Stimulated activated CD4-positive, alpha-beta T cell treated with anti-CD3 and anti-CD28 coated beads, Interleukin-4, amount 100 ng/mL, for 4 hours (primary cell): ENCODE measurements around the gene OSBPL9.
"Not testable (repeated sequence)": the region's sequence is repeated elsewhere in the genome, so short reads cannot be mapped to it uniquely, and the experiment has no call there.

Experiments
- DNase-seq, 2 experiments: peaks; one replicate each; pipeline ENCODE4 v3.0.0-alpha.2; 2020

The OSBPL9 gene

DNA sequence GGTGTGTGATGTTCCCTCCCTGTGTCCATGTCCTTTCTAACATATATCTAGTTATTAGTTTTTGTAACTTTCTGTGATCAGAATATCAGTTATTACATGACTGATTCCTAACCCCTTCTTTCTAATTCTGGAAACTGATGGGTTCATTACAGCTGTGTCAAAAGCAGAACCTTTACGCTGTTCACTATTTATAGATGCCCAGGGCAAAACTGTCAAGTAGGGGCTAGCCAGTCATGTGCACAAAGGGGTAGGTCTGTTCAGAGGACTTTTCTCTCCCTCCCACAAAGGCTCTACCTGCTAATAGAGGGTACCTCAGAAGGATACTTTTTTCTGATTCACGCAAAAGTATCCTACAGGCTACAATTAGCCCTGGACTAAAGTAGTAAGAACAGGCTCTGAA is 182.5 kb downstream of the OSBPL9 start:
- DNase-seq = no peak

DNA sequence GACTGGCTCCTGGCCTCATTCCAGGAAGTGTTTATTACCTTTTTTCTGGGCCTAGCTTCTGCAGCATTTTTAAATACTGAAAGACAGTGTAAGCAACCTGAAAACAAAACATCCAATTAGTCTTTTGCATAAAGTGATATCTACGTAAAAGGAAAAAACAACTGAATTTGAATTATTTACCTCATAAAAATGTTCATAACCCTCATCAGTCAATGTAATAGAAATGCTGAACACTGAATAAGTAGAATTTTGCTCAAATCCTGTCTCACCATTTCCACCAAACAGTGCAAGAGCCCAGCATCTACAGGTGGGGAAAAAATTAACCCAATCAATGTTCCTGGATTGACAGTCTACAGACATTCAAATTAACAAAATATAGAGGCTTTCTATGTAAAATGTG is 197.6 kb downstream of the OSBPL9 start:
- DNase-seq = no peak

DNA sequence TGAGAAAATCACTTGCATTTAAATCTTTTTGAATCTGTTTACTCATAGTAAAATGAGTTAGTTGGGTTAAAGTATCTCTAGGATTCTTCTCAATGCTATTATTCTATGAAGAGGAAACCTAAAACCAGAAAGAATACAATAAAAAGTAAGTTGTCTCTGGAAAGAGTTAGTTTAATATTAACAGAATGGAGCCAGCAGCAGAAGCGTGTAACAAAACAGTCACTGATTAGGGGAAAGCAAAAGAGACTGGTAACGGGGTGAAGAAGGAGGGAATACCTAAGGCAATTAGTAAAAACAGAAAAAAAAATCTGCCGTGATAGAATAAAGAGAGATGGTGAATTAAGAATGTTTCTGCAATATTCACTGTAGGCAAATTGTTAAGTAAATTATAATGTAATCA is 201.6 kb downstream of the OSBPL9 start:
- no peak for DNase-seq

DNA sequence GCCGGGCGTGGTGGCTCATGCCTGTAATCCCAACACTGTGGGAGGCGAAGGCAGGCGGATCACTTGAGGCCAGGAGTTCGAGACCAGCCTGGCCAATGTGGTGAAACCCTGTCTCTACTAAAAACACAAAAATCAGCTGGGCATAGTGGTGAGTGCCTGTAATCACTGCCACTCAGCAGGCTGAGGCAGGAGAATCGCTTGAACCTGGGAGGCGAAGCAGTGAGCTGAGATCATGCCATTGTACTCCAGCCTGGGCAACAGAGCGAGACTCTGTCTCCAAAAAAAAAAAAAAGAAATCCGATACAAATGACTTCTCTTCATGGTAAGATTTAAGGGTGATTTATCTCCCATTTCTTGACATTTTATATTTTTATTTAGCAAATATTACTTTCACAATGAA is 202.1 kb downstream of the OSBPL9 start:
- not testable (repeated sequence) for DNase-seq

DNA sequence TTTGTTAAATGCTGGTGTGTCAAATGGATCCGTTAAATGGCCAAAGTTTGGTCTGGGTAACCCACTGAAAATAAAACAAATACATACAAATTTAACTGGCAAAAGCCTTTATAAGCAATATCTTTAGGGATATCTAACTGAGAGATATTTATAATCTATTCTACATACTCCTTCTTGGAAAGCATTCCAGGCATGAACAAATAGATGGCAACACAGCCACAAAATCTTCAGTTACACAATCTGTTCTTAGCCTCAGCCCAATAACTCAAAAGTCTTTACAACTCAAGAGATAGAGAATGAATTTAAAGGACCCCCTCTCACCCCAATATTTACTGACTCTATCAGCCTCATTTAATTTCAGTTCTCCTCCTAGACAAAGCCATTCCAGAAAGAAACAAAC is 202.9 kb downstream of the OSBPL9 start:
- DNase-seq = no peak

DNA sequence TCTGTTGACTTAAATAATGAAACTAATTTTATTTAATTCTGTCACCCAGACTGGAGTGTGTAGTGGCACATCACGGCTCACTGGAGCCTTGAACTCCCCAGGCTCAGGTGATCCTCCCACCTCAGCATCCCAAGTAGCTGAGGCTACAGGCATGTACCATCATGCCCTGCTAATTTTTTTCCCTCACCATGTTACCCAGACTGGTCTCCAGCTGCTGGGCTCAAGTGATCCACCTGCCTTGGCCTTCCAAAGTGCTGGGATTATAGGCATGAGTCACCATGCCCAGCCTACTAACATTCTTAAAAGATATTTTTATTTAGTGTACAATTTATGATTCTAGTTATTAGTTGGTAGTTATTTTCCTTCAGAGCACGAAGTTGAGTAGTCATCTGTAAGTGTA is 212.2 kb downstream of the OSBPL9 start:
- DNase-seq = no peak

DNA sequence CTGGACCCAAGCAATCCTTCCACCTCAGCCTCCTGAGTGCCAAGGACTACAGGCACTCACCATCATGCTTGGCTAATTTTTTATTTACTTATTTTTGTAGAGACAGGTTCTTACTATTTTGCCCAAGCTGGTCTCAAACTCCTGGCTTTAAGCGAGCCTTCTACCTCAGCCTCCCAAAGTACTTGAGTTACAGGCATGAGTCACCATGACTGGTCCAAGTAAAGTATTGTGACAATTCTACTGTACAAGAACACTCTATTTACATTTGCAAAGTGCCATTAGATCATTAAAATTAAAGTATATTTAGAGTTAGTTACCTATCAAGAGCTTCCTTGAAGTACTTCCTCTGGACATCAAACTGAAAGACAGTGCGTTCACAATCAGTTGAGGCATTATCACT is 216.8 kb downstream of the OSBPL9 start:
- no peak for DNase-seq

DNA sequence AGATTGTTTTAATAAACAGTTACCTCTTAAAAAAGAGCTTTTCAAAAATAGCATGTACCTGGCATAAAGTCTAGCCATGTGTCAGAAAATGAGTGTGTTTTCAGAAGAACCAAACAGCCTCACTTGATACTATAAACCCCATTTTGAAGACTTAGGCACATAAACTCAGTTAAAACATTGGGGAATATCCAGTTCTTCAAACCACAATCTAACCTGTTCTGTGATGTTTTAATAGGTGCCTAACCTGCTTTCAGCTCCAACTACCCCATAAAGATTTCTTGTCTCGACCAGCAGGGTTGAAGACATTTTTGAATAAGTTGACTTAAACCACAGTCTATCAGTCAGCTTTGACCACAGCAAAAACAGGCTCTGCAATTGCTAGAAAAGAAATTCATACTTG is 220.4 kb downstream of the OSBPL9 start:
- DNase-seq = no peak
